CD4-positive, alpha-beta T cell treated with Interferon alpha-2 for 1 hour (primary cell): ENCODE results near the gene BDP1.
"Not testable (repeated sequence)": the region's sequence is repeated elsewhere in the genome, so short reads cannot be mapped to it uniquely, and the experiment has no call there.

ENCODE experiments used
- DNase-seq, 2 donors: peaks; one replicate each; pipeline ENCODE4 v3.0.0-alpha.2; 2020 to 2022

BDP1 gene, protein sequence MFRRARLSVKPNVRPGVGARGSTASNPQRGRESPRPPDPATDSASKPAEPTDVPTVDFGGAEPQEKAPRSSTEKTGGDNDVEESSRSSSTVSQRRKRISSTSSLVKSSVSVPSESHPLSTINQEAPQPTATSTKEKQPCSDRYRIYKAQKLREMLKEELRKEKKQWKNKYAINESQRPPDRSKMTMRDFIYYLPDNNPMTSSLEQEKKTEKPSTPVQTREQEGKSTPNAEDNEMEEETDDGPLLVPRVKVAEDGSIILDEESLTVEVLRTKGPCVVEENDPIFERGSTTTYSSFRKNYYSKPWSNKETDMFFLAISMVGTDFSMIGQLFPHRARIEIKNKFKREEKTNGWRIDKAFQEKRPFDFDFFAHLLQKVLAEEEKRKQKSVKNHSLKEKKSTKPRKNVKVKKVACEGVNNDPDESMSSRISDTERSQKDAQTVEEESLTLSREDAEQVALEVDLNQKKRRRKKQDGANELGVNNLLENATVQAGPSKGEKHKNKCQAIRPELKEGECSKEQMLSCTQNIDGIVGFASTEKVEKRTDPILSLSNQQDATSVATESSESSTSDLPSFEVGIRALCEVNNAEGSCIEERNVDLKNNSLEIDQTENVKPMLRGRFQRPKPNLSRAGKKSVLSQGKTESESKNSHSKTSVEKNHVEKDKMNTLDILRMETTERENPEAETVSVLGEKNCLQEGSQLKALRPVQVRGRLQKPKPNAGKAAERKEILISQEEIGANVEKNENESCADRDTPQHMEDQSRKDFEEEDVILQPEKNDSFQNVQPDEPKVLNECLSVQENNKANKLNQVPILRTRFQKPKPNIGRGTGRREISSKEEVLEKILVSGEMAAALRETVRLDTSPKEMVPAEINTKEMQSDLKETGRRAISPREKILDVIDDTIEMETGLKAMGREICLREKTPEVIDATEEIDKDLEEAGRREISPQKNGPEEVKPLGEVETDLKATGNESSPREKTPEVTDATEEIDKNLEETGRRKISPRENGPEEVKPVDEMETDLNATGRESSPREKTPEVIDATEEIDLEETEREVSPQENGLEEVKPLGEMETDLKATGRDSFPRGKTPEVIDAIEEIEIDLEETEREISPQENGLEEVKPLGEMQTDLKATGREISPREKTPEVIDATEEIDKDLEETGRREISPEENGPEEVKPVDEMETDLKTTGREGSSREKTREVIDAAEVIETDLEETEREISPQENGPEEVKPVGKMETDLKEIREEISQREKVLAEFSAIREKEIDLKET (N-terminal part only)

DNA sequence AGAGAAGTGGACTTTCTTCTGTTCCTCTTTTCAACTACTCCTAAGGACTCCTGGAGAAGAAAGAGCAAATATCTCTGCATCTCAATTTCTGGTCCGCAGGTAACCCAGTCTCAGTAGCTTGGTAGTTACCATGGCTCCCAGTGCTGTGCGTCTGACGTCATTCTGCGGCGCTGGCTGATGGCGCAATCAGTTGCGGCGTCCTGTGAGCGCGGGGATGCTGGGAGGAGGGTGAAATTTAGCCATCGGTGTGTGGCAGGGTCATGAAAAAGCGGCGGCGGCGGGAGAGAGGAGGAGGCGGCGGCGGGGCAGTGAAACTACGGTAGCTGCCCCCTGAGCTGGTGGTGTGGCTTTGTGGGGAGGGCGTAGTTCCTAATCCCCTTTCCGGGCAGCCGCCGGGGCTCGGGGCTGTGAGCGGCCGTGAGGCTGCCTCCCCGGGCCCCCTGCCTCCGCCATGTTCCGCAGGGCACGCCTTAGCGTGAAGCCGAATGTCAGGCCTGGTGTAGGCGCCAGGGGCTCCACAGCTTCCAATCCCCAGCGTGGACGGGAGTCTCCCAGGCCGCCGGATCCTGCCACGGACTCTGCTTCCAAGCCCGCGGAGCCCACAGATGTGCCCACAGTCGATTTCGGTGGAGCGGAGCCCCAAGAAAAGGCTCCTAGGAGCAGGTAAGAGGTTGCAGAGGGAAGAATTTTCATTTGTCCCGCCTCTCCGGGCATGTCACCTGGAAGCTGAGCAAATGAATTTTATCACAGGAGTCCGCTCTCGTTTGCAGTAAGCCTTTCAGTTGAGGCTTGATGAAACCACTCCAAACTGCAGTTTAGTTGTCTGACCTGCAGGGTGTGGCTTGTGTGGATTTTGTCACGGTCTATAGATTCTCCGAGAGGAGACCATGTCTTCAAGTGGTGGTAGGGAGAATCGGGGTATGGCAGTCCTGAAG is at the start of gene BDP1:
Gene BDP1 (plus strand): TSS at position 225 of the 935 bp plus-strand sequence. CDS start 227 bp downstream, at position 452.
- peak; percentile 95 to 97 for DNase-seq

- not testable (repeated sequence) for DNase-seq
Measured at GRCh38 chr5:71410088-71410487, 45.4 kb upstream of the BDP1 start.

GRCh38 chr5:71415626-71416025 is 39.8 kb upstream of the BDP1 start:
- DNase-seq = not testable (repeated sequence)

DNA sequence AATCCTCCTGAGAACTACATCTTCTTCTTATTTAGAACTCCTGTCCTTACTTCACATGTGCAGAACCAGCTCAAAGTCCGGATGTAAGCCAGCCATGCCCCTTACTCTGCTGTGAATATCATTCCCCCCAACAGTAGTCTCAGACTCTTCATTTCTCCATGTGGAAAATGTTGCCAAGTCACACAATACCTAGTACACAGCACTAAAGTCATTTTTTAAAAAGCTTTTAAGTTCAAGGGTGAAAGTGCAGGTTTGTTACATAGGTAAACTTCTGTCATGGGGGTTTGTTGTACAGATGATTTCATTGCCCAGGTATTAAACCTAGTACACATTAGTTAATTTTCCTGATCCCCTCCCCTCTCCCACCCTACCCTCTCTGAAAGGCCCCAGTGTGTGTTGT is 37.4 kb upstream of the BDP1 start:
- DNase-seq = not testable (repeated sequence)

- DNase-seq = not testable (repeated sequence)
Measured at GRCh38 chr5:71421278-71421677, 34.2 kb upstream of the BDP1 start.

DNA sequence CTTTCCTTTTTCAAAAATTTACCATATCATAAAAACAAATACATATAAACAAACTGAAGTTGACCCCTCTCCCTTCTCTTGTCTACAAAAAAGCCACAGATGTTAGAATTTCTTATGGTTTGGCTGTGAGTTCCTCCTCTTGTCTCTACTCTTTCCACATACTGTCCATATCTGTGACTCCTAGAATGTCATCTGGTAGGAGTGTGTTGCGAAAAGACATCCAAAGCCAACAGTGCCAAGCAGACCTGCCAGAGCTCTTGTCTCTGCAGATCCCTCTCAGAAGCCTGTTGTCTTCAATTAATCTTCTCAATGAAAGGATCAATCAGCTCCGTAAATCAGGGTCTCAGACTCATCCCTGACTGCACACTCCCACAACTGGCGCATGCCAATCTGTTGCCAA is 31.6 kb upstream of the BDP1 start:
- not testable (repeated sequence) for DNase-seq

DNA sequence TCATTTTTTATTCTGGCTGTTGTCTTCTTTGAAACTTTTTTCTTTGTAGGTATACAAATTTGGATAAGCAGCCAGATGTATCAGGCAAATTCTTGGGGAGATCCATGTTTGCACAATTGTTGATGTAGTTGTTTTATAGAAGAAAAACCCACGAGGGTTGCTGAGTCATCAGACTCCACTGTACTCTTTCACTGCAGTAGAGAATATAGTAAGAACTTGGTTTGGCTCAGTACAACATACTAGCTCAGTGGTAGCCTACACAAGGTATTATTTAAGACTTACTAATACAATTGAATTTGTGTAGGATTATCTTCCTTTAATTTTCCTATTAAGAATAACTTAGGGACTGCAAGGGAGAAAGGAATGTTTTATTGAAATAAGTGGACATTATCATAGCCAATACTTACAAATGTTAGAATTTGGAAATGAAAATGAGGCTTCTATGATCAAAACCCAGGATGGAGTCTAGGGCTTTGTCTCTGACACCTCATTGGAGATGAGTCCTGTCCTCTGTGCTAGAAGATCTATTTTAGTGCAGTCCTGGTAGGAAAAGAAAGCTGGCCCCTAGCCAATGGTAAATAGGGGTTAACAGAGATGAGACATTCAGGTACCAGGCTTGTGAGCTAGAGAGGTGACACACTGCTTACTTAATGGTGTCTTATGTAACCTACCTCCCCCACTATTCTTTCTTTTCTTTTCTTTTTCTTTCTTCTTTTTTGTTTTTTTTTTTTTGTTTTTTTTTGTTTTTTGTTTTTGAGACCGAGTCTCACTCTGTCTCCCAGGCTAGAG is 28.6 kb upstream of the BDP1 start:
- DNase-seq = not testable (repeated sequence)

- DNase-seq = not testable (repeated sequence)
Measured at GRCh38 chr5:71432410-71432809, 23.0 kb upstream of the BDP1 start.

DNA sequence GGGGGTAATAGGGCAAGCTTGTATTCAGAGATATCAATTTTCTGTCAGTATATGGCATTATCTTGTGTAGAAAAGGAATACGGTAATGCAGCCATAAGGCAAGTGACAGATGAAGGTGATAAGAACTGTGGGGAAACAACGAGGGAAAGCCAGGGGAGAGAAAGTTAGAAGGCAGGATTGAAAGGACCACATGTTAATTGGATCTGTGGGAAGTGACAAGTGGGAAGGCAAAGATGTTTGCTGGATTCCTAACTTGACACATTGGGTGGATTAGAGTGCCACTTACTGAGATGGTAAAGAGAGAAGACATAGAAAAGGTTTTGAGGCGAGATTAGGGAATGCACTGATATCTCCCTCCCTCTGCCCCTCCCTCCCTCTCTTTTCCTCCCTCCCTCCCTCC is 20.6 kb upstream of the BDP1 start:
- not testable (repeated sequence) for DNase-seq

GRCh38 chr5:71441564-71441963 is 13.9 kb upstream of the BDP1 start:
- DNase-seq = not testable (repeated sequence)

- not testable (repeated sequence) for DNase-seq
Measured at GRCh38 chr5:71443891-71444290, 11.6 kb upstream of the BDP1 start.

- DNase-seq = not testable (repeated sequence)
Measured at GRCh38 chr5:71445015-71445414, 10.4 kb upstream of the BDP1 start.

- not testable (repeated sequence) for DNase-seq
Measured at GRCh38 chr5:71445523-71446152, 9.8 kb upstream of the BDP1 start.

- DNase-seq = not testable (repeated sequence)
Measured at GRCh38 chr5:71446540-71447216, 8.8 kb upstream of the BDP1 start.

DNA sequence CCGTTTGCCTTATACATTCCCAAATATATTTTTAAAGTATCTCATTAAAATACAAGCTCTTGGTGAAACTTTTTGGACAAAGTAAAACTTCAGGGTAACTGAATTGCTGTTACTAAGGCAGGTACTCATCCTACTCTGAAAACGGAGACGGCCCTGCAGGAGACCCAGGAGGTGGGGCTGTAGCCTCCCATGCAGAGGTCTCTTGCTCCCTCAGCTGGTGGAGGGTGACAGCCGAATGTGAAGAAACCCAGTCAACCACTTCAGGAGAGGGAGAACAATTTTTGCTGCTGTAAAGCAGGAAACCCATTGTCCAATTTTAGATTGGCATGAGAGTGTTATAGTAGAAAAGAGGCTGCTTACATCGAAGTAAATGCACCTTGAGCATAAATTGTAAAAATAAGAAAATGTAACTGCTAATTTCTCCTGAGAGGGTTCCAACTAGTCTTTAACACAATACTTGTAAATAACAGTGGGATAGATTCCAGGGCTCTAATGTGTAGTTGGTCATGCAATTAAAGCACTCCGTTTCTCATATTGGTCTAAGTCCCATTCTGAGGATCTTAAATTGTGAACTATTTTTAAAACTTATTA is 8.1 kb upstream of the BDP1 start:
- DNase-seq = peak; percentile 45 to 61

GRCh38 chr5:71452876-71453275 is 2.6 kb upstream of the BDP1 start:
- DNase-seq = no peak

DNA sequence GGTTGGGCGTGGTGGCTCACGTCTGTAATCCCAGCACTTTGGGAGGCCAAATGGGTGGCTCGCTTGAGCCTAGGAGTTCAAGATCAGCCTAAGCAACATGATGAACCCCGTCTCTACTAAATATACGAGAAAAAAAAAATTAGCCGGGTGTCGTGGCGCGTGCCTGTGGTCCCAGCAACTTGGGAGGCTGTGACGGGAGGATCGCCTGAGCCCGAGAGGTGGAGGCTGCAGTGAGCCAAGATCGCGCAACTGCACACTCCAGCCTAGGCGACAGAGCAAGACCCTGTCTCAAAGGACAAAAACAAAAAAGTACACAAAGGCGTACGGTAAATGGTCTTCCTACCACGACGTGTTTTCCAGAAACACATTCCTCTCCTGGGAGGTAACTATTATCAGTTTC is 538 bp upstream of the BDP1 start:
- no peak for DNase-seq

GRCh38 chr5:71456362-71456743 is 902 bp downstream of the BDP1 start:
- no peak for DNase-seq

DNA sequence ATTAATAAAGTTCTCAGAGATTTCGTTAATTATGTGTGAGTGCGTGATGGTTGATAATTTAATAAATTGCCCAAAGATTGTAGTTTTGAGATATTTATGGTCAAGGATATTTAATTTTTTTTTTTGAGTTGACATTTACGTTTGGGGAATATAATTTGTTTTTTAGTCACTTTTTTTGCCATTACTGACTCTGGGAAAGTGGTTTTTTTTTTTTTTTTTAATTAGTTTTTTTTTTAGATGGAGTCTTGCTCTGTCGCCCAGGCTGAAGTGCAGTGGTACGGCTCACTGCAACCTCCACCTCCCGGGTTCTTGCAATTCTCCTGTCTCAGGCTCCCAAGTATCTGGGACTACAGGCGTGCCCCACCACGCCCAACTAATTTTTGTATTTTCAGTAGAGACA is 1.7 kb downstream of the BDP1 start:
- no peak for DNase-seq
